ENCODE results near the gene HNRNPLL. TPM values are rescaled to one million over a fixed set of nuclear protein-coding genes. Genes with fewer than 3 reads are reported as not detected.

The HNRNPLL gene
- total RNA-seq, 1 donor from 2014 or later: 56.8 TPM

- Histone ChIP-seq H3K27me3 (no peaks in the 10 kb centered on the region), H3K4me1 (peaks cover 20% of the 10 kb centered on the region), H3K36me3 (peaks cover 10% of the 10 kb centered on the region), H3K4me3 (no peak overlapping the region), H3K9me3 (no peaks in the 10 kb centered on the region), H3K27ac (no peak overlapping the region)
- TF ChIP-seq CTCF (IDR thresholded peaks at IDR 0.05): no peak
- ATAC-seq: no peak
- intact Hi-C loops (cut with DNase I): no loop called here
- no peak for DNase-seq
Observed at GRCh38 chr2:38591152-38591551, 11.6 kb downstream of the HNRNPLL start.

GRCh38 chr2:38590053-38590452, 12.7 kb downstream of the HNRNPLL start:
- no peak for DNase-seq
- no peak for ATAC-seq
- intact Hi-C loops (cut with DNase I): no loop called here
- TF ChIP-seq CTCF (IDR thresholded peaks at IDR 0.05): peak; percentile 12
- H3K9me3 ChIP-seq: no peaks in the 10 kb centered on the region
- no peak overlapping the region for H3K4me3 ChIP-seq
- H3K4me1 ChIP-seq: peaks cover 20% of the 10 kb centered on the region
- H3K27ac ChIP-seq: no peak overlapping the region
- H3K36me3 ChIP-seq: peaks cover 10% of the 10 kb centered on the region
- H3K27me3 ChIP-seq: no peaks in the 10 kb centered on the region

GRCh38 chr2:38586931-38587330, 15.8 kb downstream of the HNRNPLL start:
- Histone ChIP-seq H3K4me1 (peaks cover 14% of the 10 kb centered on the region), H3K9me3 (no peaks in the 10 kb centered on the region), H3K4me3 (no peak overlapping the region), H3K27me3 (no peaks in the 10 kb centered on the region), H3K27ac (no peak overlapping the region), H3K36me3 (peaks cover 20% of the 10 kb centered on the region)
- DNase-seq (no peak), ATAC-seq (peak; percentile 41)
- intact Hi-C loops (cut with DNase I): loop anchor here (5.0 kb wide), 1 partner anchor 140 kb away; no protein-coding TSS in a partner anchor
- no peak for TF ChIP-seq CTCF (IDR thresholded peaks at IDR 0.05)

GRCh38 chr2:38584881-38585280, 17.8 kb downstream of the HNRNPLL start:
- TF ChIP-seq CTCF (IDR thresholded peaks at IDR 0.05): no peak
- no peak for DNase-seq
- ATAC-seq: no peak
- Histone ChIP-seq H3K36me3 (peaks cover 35% of the 10 kb centered on the region), H3K27ac (no peak overlapping the region), H3K4me3 (no peak overlapping the region), H3K4me1 (peaks cover 11% of the 10 kb centered on the region), H3K27me3 (no peaks in the 10 kb centered on the region), H3K9me3 (no peaks in the 10 kb centered on the region)
- intact Hi-C loops (cut with DNase I): loop anchor here (5.0 kb wide), 1 partner anchor 142 kb away; no protein-coding TSS in a partner anchor

GRCh38 chr2:38583994-38584393, 18.7 kb downstream of the HNRNPLL start:
- no peak overlapping the region for H3K27ac ChIP-seq
- no peak for DNase-seq
- no peak for TF ChIP-seq CTCF (IDR thresholded peaks at IDR 0.05)
- peaks cover 35% of the 10 kb centered on the region for H3K36me3 ChIP-seq
- no peaks in the 10 kb centered on the region for H3K9me3 ChIP-seq
- no peak overlapping the region for H3K4me3 ChIP-seq
- H3K4me1 ChIP-seq: peaks cover 11% of the 10 kb centered on the region
- intact Hi-C loops (cut with DNase I): no loop called here
- ATAC-seq: no peak
- no peaks in the 10 kb centered on the region for H3K27me3 ChIP-seq

- DNase-seq: no peak
- H3K36me3 ChIP-seq: peaks cover 35% of the 10 kb centered on the region
- no peak for TF ChIP-seq CTCF (IDR thresholded peaks at IDR 0.05)
- no peaks in the 10 kb centered on the region for H3K9me3 ChIP-seq
- no peaks in the 10 kb centered on the region for H3K27me3 ChIP-seq
- intact Hi-C loops (cut with DNase I): no loop called here
- H3K4me3 ChIP-seq: no peak overlapping the region
- H3K4me1 ChIP-seq: peaks cover 11% of the 10 kb centered on the region
- H3K27ac ChIP-seq: no peak overlapping the region
- ATAC-seq: no peak
Observed at GRCh38 chr2:38583524-38583923, 19.2 kb downstream of the HNRNPLL start.
